NB4 (cell line): ENCODE results near the gene CDC14A.

ENCODE experiments used
- TF ChIP-seq, protein P1 (sequence below): IDR thresholded peaks from 2 replicates; pipeline ENCODE4 v1.6.1; 2011; ENCODE audit warnings: low read depth, low read length
- TF ChIP-seq, protein P2 (sequence below): IDR thresholded peaks from one replicate; pipeline ENCODE4 v1.5.1; 2012; ENCODE audit warnings: low read depth, low read length

DNA sequence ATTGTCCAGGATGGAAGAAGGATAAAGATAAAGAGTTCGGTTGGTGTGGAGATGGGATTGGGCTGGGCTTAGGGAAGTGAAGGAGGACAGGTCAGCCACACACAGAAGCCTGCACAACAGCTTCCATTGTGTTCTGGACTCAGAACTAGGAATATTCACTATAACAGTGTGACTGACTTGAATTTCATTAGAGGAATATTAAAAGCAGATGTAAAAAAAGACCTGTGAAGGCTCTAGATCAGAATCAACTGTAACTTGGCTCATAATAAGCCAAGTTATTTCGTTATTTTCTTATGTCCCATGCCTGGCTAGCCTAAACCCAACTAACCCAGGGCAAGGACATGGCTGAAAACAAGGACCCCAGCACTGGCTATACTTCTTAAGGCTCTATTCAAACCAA, 129.0 kb downstream of the CDC14A start:
- TF ChIP-seq, protein P1, sequence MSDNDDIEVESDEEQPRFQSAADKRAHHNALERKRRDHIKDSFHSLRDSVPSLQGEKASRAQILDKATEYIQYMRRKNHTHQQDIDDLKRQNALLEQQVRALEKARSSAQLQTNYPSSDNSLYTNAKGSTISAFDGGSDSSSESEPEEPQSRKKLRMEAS: no peak
- TF ChIP-seq, protein P2, sequence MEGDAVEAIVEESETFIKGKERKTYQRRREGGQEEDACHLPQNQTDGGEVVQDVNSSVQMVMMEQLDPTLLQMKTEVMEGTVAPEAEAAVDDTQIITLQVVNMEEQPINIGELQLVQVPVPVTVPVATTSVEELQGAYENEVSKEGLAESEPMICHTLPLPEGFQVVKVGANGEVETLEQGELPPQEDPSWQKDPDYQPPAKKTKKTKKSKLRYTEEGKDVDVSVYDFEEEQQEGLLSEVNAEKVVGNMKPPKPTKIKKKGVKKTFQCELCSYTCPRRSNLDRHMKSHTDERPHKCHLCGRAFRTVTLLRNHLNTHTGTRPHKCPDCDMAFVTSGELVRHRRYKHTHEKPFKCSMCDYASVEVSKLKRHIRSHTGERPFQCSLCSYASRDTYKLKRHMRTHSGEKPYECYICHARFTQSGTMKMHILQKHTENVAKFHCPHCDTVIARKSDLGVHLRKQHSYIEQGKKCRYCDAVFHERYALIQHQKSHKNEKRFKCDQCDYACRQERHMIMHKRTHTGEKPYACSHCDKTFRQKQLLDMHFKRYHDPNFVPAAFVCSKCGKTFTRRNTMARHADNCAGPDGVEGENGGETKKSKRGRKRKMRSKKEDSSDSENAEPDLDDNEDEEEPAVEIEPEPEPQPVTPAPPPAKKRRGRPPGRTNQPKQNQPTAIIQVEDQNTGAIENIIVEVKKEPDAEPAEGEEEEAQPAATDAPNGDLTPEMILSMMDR: no peak
